HG03045 (cell line): Measurements from ENCODE around the gene ZNF619.
"Not testable (repeated sequence)": the region's sequence is repeated elsewhere in the genome, so short reads cannot be mapped to it uniquely, and the experiment has no call there.

Source experiments
- ATAC-seq: cut with Tn5 transposase; IDR thresholded peaks from one replicate; pipeline ENCODE4 v1.9.1; 2021; ENCODE audit warnings: mild to moderate bottlenecking, moderate library complexity; ENCODE audit not compliant: unreplicated experiment

The ZNF619 gene

GRCh38 chr3:40476478-40477470 lies at the start of gene ZNF619:
Gene ZNF619 (plus strand): TSS chr3:40477122. CDS start chr3:40477980, 858 bp downstream.
- peak; percentile 84 for ATAC-seq

GRCh38 chr3:40432793-40433192 lies 44.1 kb upstream of the ZNF619 start:
- ATAC-seq = no peak

GRCh38 chr3:40437889-40438288 lies 39.0 kb upstream of the ZNF619 start:
- ATAC-seq = no peak

- ATAC-seq = no peak
Observed at GRCh38 chr3:40445062-40445461, 31.9 kb upstream of the ZNF619 start.

- ATAC-seq = no peak
Observed at GRCh38 chr3:40445880-40446279, 31.0 kb upstream of the ZNF619 start.

- ATAC-seq = no peak
Observed at GRCh38 chr3:40450438-40450837, 26.5 kb upstream of the ZNF619 start.

- ATAC-seq = no peak
Observed at GRCh38 chr3:40451551-40451950, 25.4 kb upstream of the ZNF619 start.

GRCh38 chr3:40452057-40452456 lies 24.9 kb upstream of the ZNF619 start:
- ATAC-seq = no peak

- no peak for ATAC-seq
Observed at GRCh38 chr3:40452562-40452875, 24.4 kb upstream of the ZNF619 start.

GRCh38 chr3:40452876-40453730 lies 23.8 kb upstream of the ZNF619 start:
- ATAC-seq = peak; percentile 95

GRCh38 chr3:40453933-40454332 lies 23.0 kb upstream of the ZNF619 start:
- no peak for ATAC-seq

- ATAC-seq = no peak
Observed at GRCh38 chr3:40455328-40455727, 21.6 kb upstream of the ZNF619 start.

GRCh38 chr3:40456279-40456939 lies 20.5 kb upstream of the ZNF619 start:
- no peak for ATAC-seq

- peak; percentile 74 for ATAC-seq
Observed at GRCh38 chr3:40456940-40457823, 19.7 kb upstream of the ZNF619 start, which contains the start of gene RPL14. Gene RPL14 (plus strand): TSS chr3:40457339. CDS start chr3:40457472, 133 bp downstream.

GRCh38 chr3:40458473-40458872 lies 18.4 kb upstream of the ZNF619 start:
- no peak for ATAC-seq

GRCh38 chr3:40460481-40460880 lies 16.4 kb upstream of the ZNF619 start:
- ATAC-seq = not testable (repeated sequence)

- ATAC-seq = no peak
Observed at GRCh38 chr3:40461161-40461560, 15.8 kb upstream of the ZNF619 start.

- ATAC-seq = not testable (repeated sequence)
Observed at GRCh38 chr3:40462838-40463237, 14.1 kb upstream of the ZNF619 start.

GRCh38 chr3:40463579-40463978 lies 13.3 kb upstream of the ZNF619 start:
- no peak for ATAC-seq
